HL-60/S4 (cell line): ENCODE data around the gene HDAC11.

Source experiments
- in situ Hi-C: fragments of 300-500 bp; cut with MboI; formaldehyde crosslinking; loops from 2 replicates; pipeline ENCODE4 v1.14.3; 2022; ENCODE audit warnings: low sequenced_read_pairs

The HDAC11 gene

GRCh38 chr3:13491206-13491974 lies 11.3 kb downstream of the HDAC11 start:
- in situ Hi-C loops, result no loop called here

GRCh38 chr3:13492048-13492447 lies 11.9 kb downstream of the HDAC11 start:
- in situ Hi-C loops, result no loop called here

DNA sequence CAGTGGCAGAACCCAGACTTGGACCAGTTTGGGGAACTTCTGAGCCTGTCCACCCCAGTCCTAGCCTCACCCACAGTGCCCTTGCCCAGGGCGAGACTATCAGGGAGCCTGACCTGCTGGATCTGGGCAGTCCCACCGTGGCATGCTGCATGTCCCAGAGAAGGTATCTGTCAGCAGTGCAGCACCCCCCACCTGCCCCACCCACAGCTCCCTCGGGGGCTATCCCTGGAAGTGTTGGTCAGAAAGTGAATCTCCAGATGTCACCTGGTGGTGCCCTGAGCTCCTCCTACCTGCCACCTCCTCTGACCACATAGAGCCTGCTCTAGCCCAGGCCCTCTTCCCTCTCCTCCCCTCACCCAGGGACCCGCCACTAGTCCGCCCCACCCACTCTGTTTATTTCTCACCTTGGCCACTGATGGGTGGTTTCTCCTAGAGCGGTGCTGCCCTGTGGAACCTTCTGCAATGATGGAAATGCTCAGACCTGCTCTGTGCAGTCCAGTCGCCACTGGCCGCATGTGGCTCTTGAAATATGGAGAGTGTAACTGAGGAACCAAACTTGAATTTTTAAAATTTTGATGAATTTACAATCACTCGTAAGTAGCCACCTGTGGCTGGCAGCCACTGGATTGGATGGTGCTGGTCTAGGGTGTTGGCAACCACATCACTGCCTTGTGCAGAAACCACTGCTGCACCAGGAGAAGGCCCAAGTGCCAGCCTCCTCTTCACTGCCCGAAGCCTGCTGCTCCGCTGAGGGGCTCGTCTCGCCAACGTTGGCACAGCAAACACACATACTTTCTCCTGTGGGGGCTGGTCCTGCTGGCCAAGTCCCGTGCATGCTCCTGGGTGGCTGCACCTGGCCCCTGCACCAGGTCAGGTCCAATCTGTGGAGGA lies 13.1 kb downstream of the HDAC11 start:
- in situ Hi-C loops, result no loop called here

DNA sequence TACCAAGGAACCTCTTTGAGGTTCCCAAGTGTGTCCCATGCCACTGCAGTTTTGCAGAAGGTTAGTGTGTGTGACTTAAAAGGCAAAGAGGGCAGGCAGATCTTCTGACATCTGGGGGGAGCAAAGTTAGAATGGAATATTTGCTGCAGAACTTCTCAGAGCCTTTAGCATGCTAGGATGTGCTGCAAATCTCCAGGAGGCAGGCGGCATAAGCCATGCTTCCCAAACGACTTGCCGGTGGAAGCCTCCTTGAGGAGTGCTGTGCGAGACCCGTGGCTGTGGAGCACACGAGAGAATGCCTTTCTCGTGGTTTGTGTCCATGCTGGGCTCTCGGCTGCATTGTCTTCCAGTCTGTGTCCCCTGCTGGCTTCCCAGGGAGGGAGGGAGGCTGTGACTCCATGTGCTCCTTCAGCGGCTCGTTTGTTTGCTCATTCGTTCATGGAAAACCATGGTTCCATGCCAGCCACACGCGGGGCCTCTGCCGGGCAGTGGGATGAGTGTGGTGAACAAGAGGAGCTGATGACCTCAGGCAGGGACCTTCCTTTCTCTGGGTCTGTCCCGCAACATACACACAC lies 13.8 kb downstream of the HDAC11 start:
- in situ Hi-C loops, result no loop called here

DNA sequence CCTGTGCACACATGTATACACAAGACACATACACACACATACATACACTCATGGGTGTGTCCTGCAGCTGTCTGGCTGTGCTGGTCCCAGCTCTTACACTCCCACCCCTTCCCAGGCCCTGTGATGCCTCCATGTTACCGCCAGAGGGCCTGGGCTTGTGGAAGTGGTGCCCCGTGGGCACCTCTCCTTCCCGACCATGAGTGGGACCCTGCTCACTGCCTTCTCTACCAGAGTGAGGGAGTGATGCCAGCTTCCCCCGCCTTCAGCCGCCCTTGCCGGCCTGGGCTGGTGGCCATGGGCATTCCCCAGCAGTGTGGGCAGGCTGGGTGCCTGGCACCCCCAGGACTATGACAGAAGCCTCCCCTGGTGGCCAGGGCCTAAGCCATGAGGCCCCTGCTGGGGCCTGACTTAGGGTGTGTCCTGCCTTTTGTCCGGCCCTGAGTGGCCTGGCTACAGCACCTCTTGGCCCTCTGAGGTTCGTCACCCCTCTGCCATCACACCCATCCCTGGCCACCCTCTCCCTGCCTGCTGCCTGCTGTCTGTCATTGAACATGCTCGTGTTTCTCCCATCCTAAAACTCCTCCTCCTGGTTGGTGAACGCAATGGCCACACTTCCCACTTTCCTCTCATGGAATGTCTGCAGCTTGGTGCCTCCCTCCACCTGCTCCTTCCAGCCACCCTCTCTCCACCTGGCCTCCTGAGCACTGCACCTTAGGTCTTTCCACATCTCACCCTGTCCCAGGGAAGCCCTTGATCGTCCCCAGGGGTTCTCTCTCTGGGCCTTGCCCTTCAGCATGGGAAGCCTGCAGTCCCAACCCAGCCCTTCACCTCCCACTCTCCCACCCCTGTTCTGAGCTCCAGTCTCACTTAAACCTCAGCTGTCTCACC lies 14.6 kb downstream of the HDAC11 start:
- in situ Hi-C loops, result loop anchor here (5.0 kb wide), 1 partner anchor 153 kb away; no protein-coding TSS in a partner anchor

- in situ Hi-C loops, result loop anchor here (5.0 kb wide), 1 partner anchor 152 kb away; no protein-coding TSS in a partner anchor
Measured at GRCh38 chr3:13495351-13495813, 15.3 kb downstream of the HDAC11 start.

- in situ Hi-C loops, result loop anchor here (5.0 kb wide), 1 partner anchor 151 kb away; no protein-coding TSS in a partner anchor
Measured at GRCh38 chr3:13495921-13496723, 16.0 kb downstream of the HDAC11 start.

DNA sequence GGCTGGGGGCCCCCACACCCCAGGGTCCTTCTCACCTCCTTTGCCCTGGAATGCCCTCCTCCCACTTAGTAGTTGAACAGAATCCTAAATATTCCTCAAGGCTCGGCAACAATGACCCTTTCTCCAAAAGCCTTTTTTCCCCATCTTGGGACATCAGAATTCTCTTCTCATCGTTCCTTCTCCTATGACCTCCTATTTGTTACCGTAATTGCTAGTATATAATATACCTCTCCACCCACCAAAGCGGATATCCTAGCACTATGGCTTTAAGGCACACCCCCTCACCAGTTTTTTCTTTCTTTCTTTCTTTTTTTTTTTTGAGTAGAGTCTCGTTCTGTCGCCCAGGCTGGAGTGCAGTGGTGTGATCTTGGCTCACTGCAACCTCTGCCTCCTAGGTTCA lies 16.8 kb downstream of the HDAC11 start:
- in situ Hi-C loops, result loop anchor here (5.0 kb wide), 1 partner anchor 150 kb away; no protein-coding TSS in a partner anchor

- in situ Hi-C loops, result loop anchor here (5.0 kb wide), 1 partner anchor 150 kb away; no protein-coding TSS in a partner anchor
Measured at GRCh38 chr3:13497386-13497785, 17.3 kb downstream of the HDAC11 start.

GRCh38 chr3:13498354-13499060 lies 18.4 kb downstream of the HDAC11 start:
- in situ Hi-C loops, result loop anchor here (5.0 kb wide), 1 partner anchor 149 kb away; no protein-coding TSS in a partner anchor

DNA sequence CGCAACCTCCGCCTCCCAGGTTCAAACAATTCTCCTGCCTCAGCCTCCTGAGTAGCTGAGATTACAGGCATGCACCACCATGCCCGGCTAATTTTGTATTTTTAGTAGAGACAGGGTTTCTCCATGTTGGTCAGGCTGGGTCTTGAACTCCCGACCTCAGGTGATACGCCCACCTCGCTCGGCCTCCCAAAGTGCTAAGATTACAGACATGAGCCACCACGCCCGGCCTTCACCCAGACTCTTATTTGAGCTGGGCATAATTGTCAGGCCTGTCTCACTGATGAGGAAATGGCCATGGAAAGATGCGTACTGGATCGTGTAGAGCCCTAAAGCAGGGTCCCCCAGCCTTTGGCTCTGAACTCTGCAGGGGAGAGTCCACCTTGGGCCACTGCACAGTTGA lies 19.1 kb downstream of the HDAC11 start:
- in situ Hi-C loops, result loop anchor here (5.0 kb wide), 1 partner anchor 148 kb away; no protein-coding TSS in a partner anchor

DNA sequence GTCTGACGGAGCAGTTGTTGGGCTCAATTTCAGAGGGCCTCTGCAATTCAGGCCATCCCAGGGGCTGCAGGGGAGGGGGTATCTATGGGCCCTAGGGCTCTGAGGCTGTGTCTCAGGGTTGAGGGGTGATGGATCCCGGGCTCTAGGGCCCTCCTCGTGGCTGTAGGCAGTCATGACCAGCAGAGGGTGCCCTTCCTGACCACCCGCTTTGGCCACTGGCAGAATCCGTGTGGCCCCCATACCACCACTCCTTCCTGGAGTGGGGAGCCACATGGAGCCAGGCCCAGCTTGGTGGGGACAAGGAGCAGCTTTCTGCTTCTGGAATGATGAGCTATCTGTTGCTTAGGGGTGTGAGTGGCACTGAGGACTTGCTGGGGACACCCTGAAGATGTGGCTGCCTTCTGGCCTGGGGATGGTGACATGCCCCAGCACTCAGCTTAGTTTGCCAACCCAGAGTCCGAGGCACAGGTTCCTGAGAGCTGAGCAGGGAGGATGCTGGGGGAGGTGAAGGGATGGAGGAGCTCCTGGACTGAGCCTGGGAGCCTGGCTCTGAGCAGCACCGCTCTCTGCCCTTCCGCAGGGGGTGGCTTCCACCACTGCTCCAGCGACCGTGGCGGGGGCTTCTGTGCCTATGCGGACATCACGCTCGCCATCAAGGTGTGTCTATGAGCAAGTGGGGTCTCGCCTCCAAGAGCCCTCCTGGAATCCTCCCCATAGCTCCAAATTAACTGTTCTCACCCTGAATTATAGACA lies 20.2 kb downstream of the HDAC11 start:
- in situ Hi-C loops, result no loop called here

DNA sequence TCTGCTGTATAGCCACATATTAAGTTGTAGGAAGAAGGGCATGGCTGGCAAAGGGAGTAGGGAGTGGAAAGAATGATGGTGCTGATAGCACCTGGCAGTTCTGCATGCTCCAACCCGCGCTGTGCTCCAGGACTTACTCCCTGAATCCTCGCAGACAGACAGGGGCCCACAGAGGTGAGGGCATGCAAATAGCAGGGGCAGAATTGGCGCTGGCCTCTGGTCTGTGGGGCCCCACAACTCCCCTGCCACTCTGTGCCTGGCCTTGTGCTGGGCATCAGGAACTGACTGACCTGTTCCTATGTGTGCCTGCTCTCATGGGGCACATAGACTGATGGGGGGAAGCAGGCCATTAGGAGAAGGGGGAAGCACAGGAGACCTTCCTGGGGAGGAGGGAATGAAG lies 20.9 kb downstream of the HDAC11 start:
- in situ Hi-C loops, result no loop called here

GRCh38 chr3:13501521-13501920 lies 21.4 kb downstream of the HDAC11 start:
- in situ Hi-C loops, result no loop called here

- in situ Hi-C loops, result no loop called here
Measured at GRCh38 chr3:13501958-13502790, 22.1 kb downstream of the HDAC11 start.

- in situ Hi-C loops, result no loop called here
Measured at GRCh38 chr3:13502791-13503060, 22.6 kb downstream of the HDAC11 start.

GRCh38 chr3:13504161-13504831 lies 24.2 kb downstream of the HDAC11 start:
- in situ Hi-C loops, result no loop called here
